ENCODE measurements around the gene MEGF9.

GRCh38 chr9:120610975-120611689 lies 103.1 kb downstream of the MEGF9 start:
- TF ChIP-seq CTCF (IDR thresholded peaks at IDR 0.05) (no peak), POLR2A (IDR thresholded peaks at IDR 0.05) (no peak)
